Measurements from ENCODE around the gene PIH1D2. TPM values are rescaled to one million over a fixed set of nuclear protein-coding genes. Genes with fewer than 3 reads are reported as not detected.

Gene PIH1D2
- total and polyA plus RNA-seq, 4 donors = 5.1 to 14.5 (median 10.0) TPM

GRCh38 chr11:112023104-112023503 lies 50.7 kb downstream of the PIH1D2 start:
- DNase-seq = peak in 2 of 3 donors; percentile 2 to 15
- Histone ChIP-seq H3K4me3 (no peak overlapping the region), H3K4me1 (ENCODE audit: control insufficient read depth in 5 of 5, insufficient read depth in 5 of 5, low read length in 5 of 5) (peaks cover 0 to 11% (median 9%) of the 10 kb centered on the region in 5 donors), H3K9ac (ENCODE audit: insufficient read depth in 1 of 2, low read length in 2 of 2) (no peak overlapping the region), H3K27me3 (ENCODE audit: control insufficient read depth in 3 of 3, insufficient read depth in 3 of 3, low read length in 2 of 3) (no peaks in the 10 kb centered on the region), H3K27ac (ENCODE audit: low read depth in 1 of 2, low read length in 1 of 2) (no peak overlapping the region), H3K9me3 (ENCODE audit: control insufficient read depth in 4 of 4, insufficient read depth in 3 of 4, low read length in 3 of 4) (no peaks in the 10 kb centered on the region), H3K36me3 (ENCODE audit: control insufficient read depth in 4 of 4, insufficient read depth in 4 of 4, low read length in 4 of 4) (peaks cover 0 to 20% (median 6%) of the 10 kb centered on the region in 4 donors)
- ATAC-seq (ENCODE audit: insufficient read depth, low FRiP score) = no peak
- 94 to 96% methylated on average over 3 of the region's 3 CpGs for WGBS, 2 donors
- no peak for TF ChIP-seq CTCF (IDR thresholded peaks at IDR 0.05; ENCODE audit: control extremely low read depth, extremely low read depth)

GRCh38 chr11:112019066-112019465 lies 54.8 kb downstream of the PIH1D2 start:
- Histone ChIP-seq H3K4me1 (ENCODE audit: control insufficient read depth in 5 of 5, insufficient read depth in 5 of 5, low read length in 5 of 5) (peaks cover 0 to 16% (median 0%) of the 10 kb centered on the region in 5 donors), H3K9me3 (ENCODE audit: control insufficient read depth in 4 of 4, insufficient read depth in 3 of 4, low read length in 3 of 4) (no peaks in the 10 kb centered on the region), H3K36me3 (ENCODE audit: control insufficient read depth in 4 of 4, insufficient read depth in 4 of 4, low read length in 4 of 4) (peaks cover 0 to 20% (median under 1%) of the 10 kb centered on the region in 4 donors), H3K4me3 (no peak overlapping the region), H3K27ac (ENCODE audit: low read depth in 1 of 2, low read length in 1 of 2) (peak overlapping the region in 1 of 2 donors; percentile 66), H3K9ac (ENCODE audit: insufficient read depth in 1 of 2, low read length in 2 of 2) (no peak overlapping the region), H3K27me3 (ENCODE audit: control insufficient read depth in 3 of 3, insufficient read depth in 3 of 3, low read length in 2 of 3) (no peaks in the 10 kb centered on the region)
- ATAC-seq (ENCODE audit: insufficient read depth, low FRiP score) (no peak), DNase-seq (no peak)
- no peak for TF ChIP-seq CTCF (IDR thresholded peaks at IDR 0.05; ENCODE audit: control extremely low read depth, extremely low read depth)
- 92 to 97% methylated on average over 5 of the region's 5 CpGs for WGBS, 2 donors

Small RNAs within 50 kb of the gene (small RNA-seq; reads per million reads assigned to genes)
- not detected for gene AP000907.3 (ENCODE audit: low replicate concordance)
- not detected for gene RNU6-893P (ENCODE audit: low replicate concordance)

Other genes with a start within 250 kb of the PIH1D2 start
- gene ALG9, start 202.4 kb downstream of the PIH1D2 start, total RNA-seq = 10 to 100 TPM; 24.7 to 43.4 TPM
- 10 to 100 TPM; 11.4 to 27.2 TPM for gene ALG9, start 202.4 kb downstream of the PIH1D2 start, polyA plus RNA-seq
- gene FDXACB1, start 194.9 kb downstream of the PIH1D2 start, total RNA-seq = 1 to 10 TPM; 2.4 to 2.7 TPM
- gene FDXACB1, start 194.9 kb downstream of the PIH1D2 start, polyA plus RNA-seq = 1 to 10 TPM; 2.2 to 2.3 TPM
- 10 to 100 TPM; 17.5 to 27.4 TPM for gene CFAP68, start 194.5 kb downstream of the PIH1D2 start, total RNA-seq
- 10 to 100 TPM; 15.2 to 49.0 TPM for gene CFAP68, start 194.5 kb downstream of the PIH1D2 start, polyA plus RNA-seq
- 10 to 100 TPM; 12.0 to 60.8 TPM for gene CRYAB, start 162.2 kb downstream of the PIH1D2 start, total RNA-seq
- 10 to 100 TPM; 60.8 to 73.0 TPM for gene CRYAB, start 162.2 kb downstream of the PIH1D2 start, polyA plus RNA-seq
- 1 to 10 TPM in 1 of 2 donors, under 1 TPM in 1; 0.65 to 4.8 TPM for gene HSPB2, start 161.3 kb downstream of the PIH1D2 start, total RNA-seq
- 1 to 10 TPM; 2.9 to 5.4 TPM for gene HSPB2, start 161.3 kb downstream of the PIH1D2 start, polyA plus RNA-seq
- gene C11orf52, start 155.1 kb downstream of the PIH1D2 start, total RNA-seq = 10 to 100 TPM; 11.1 to 16.0 TPM
- 10 to 100 TPM; 14.6 to 20.4 TPM for gene C11orf52, start 155.1 kb downstream of the PIH1D2 start, polyA plus RNA-seq
- gene DIXDC1, start 136.7 kb downstream of the PIH1D2 start, total RNA-seq = 10 to 100 TPM; 17.2 to 32.1 TPM
- 1 to 10 TPM; 3.1 to 3.9 TPM for gene DIXDC1, start 136.7 kb downstream of the PIH1D2 start, polyA plus RNA-seq
- 10 to 100 TPM; 31.9 to 32.9 TPM for gene DLAT, start 48.6 kb downstream of the PIH1D2 start, total RNA-seq
- 10 to 100 TPM; 12.0 to 21.1 TPM for gene DLAT, start 48.6 kb downstream of the PIH1D2 start, polyA plus RNA-seq
- 10 to 100 TPM; 13.8 to 24.4 TPM for gene NKAPD1, start 282 bp upstream of the PIH1D2 start, total RNA-seq
- 10 to 100 TPM; 12.4 to 13.4 TPM for gene NKAPD1, start 282 bp upstream of the PIH1D2 start, polyA plus RNA-seq
- gene TIMM8B, start 12.7 kb upstream of the PIH1D2 start, total RNA-seq = 10 to 100 TPM; 33.9 to 53.3 TPM
- gene TIMM8B, start 12.7 kb upstream of the PIH1D2 start, polyA plus RNA-seq = 100 to 1,000 TPM; 119 to 137 TPM
- 100 to 1,000 TPM in 1 of 2 donors, 10 to 100 TPM in 1; 91.6 to 164 TPM for gene SDHD, start 12.9 kb upstream of the PIH1D2 start, total RNA-seq
- gene SDHD, start 12.9 kb upstream of the PIH1D2 start, polyA plus RNA-seq = 100 to 1,000 TPM in 1 of 2 donors, 10 to 100 TPM in 1; 85.5 to 117 TPM
- 10 to 100 TPM; 23.7 to 24.5 TPM for gene IL18, start 90.1 kb upstream of the PIH1D2 start, total RNA-seq
- 10 to 100 TPM; 29.6 to 88.9 TPM for gene IL18, start 90.1 kb upstream of the PIH1D2 start, polyA plus RNA-seq
- gene TEX12, start 93.4 kb upstream of the PIH1D2 start, total RNA-seq = under 1 TPM in 1 of 2 donors, not detected in 1; 0.74 TPM
- gene TEX12, start 93.4 kb upstream of the PIH1D2 start, polyA plus RNA-seq = under 1 TPM; 0.09 to 0.31 TPM
- 10 to 100 TPM in 1 of 2 donors, 1 to 10 TPM in 1; 8.2 to 20.3 TPM for gene BCO2, start 101.5 kb upstream of the PIH1D2 start, total RNA-seq
- 1 to 10 TPM; 2.8 to 5.3 TPM for gene BCO2, start 101.5 kb upstream of the PIH1D2 start, polyA plus RNA-seq
- gene PTS, start 152.4 kb upstream of the PIH1D2 start, total RNA-seq = 10 to 100 TPM; 19.3 to 24.8 TPM
- 10 to 100 TPM; 25.4 to 60.5 TPM for gene PTS, start 152.4 kb upstream of the PIH1D2 start, polyA plus RNA-seq
- gene PLET1, start 186.8 kb upstream of the PIH1D2 start, total RNA-seq = not detected
- not detected for gene PLET1, start 186.8 kb upstream of the PIH1D2 start, polyA plus RNA-seq

Data from lung (tissue), 13 donors.